HepG2 (cell line): Measurements from ENCODE around the gene UBR1. TPM values are rescaled to one million over a fixed set of nuclear protein-coding genes. Genes with fewer than 3 reads are reported as not detected.

Experiments used
- ADNP ChIP-seq: sonication (generic); formaldehyde crosslinking; IDR thresholded peaks from 2 replicates; pipeline ENCODE4 v1.4.0; 2020; ENCODE audit warnings: missing genetic modification reagents
- CEBPG ChIP-seq: IDR thresholded peaks from 2 replicates; pipeline ENCODE4 v1.6.1; 2016
- EEA1 ChIP-seq: sonication (generic); formaldehyde crosslinking; IDR thresholded peaks from 2 replicates; pipeline ENCODE4 v1.5.1; 2020; ENCODE audit warnings: mild to moderate bottlenecking, missing genetic modification reagents, borderline replicate concordance
- HMGA1 ChIP-seq: sonication (generic); formaldehyde crosslinking; conservative IDR thresholded peaks from 2 replicates; pipeline ENCODE4 v1.4.0; 2020; ENCODE audit warnings: missing genetic modification reagents
- HOXA7 ChIP-seq: sonication (generic); formaldehyde crosslinking; IDR thresholded peaks from 2 replicates; pipeline ENCODE4 v1.8.1; 2022; ENCODE audit warnings: mild to moderate bottlenecking, missing genetic modification reagents, moderate library complexity
- PLRG1 ChIP-seq: fragments of 450-650 bp; conservative IDR thresholded peaks from 2 replicates; pipeline ENCODE4 v1.6.1; 2016
- SIN3A ChIP-seq: IDR thresholded peaks from 2 replicates; pipeline ENCODE4 v1.6.1; 2011; ENCODE audit warnings: low read depth, mild to moderate bottlenecking, control low read depth, low read length, borderline replicate concordance
- SIX1 ChIP-seq: sonication (generic); formaldehyde crosslinking; IDR thresholded peaks from 2 replicates; pipeline ENCODE4 v1.4.0; 2020; ENCODE audit warnings: missing genetic modification reagents, borderline replicate concordance
- ZBTB8A ChIP-seq: sonication (generic); formaldehyde crosslinking; IDR thresholded peaks from 2 replicates; pipeline ENCODE4 v1.4.0; 2020; ENCODE audit warnings: mild to moderate bottlenecking, low read depth, missing genetic modification reagents, borderline replicate concordance
- ZC3H13 ChIP-seq: sonication (generic); formaldehyde crosslinking; IDR thresholded peaks from 2 replicates; pipeline ENCODE4 v1.8.1; 2023; ENCODE audit warnings: mild to moderate bottlenecking, missing genetic modification reagents, moderate library complexity
- ZFP82 ChIP-seq: sonication (generic); formaldehyde crosslinking; IDR thresholded peaks from 2 replicates; pipeline ENCODE4 v1.5.1; 2020; ENCODE audit warnings: mild to moderate bottlenecking, missing genetic modification reagents, borderline replicate concordance
- ZNF121 ChIP-seq: sonication (generic); formaldehyde crosslinking; IDR thresholded peaks from 2 replicates; pipeline ENCODE4 v1.5.0; 2020; ENCODE audit warnings: mild to moderate bottlenecking, missing genetic modification reagents
- ZNF225 ChIP-seq: sonication (generic); formaldehyde crosslinking; IDR thresholded peaks from 2 replicates; pipeline ENCODE4 v1.4.0; 2020; ENCODE audit warnings: mild to moderate bottlenecking, missing genetic modification reagents
- ZNF263 ChIP-seq: sonication (generic); formaldehyde crosslinking; IDR thresholded peaks from 2 replicates; pipeline ENCODE4 v1.4.0; 2020; ENCODE audit warnings: missing genetic modification reagents
- ZNF296 ChIP-seq: sonication (generic); formaldehyde crosslinking; conservative IDR thresholded peaks from 2 replicates; pipeline ENCODE4 v1.5.0; 2020; ENCODE audit warnings: mild to moderate bottlenecking, missing genetic modification reagents
- ZNF598 ChIP-seq: sonication (generic); formaldehyde crosslinking; IDR thresholded peaks from 2 replicates; pipeline ENCODE4 v1.5.1; 2020; ENCODE audit warnings: mild to moderate bottlenecking, missing genetic modification reagents, borderline replicate concordance
- ZNF720 ChIP-seq: sonication (generic); formaldehyde crosslinking; IDR thresholded peaks from 2 replicates; pipeline ENCODE4 v1.4.0; 2020; ENCODE audit warnings: missing genetic modification reagents
- polyA plus RNA-seq, 8 experiments: library from polyadenylated mRNA; depleted of rRNA in 3 of 8; stranded (reverse) in 7 of 8; unstranded in 1 of 8; fragments of >200 nt; fragmentation: Illumina TruSeq in 4 of 8; extraction: Trizol in 4 of 8; gene quantifications; 2 replicates each; pipeline versions ENCODE4 v1.2.1 to v1.2.3, GENCODE V29; 2011 to 2016; ENCODE audit warnings: low read depth in 4 of 8, missing spikeins in 1 of 8, mixed read lengths in 1 of 8; ENCODE audit not compliant: insufficient read depth in 1 of 8
- total RNA-seq, 5 experiments: library from RNA; depleted of rRNA; stranded (reverse); fragments of >200 nt; fragmentation: Illumina TruSeq; extraction: Trizol; gene quantifications; 2 replicates each; pipeline ENCODE4 v1.2.3, GENCODE V29; 2016; ENCODE audit warnings: low read depth in 1 of 5
- TF ChIP-seq, protein P1 (sequence below): sonication (generic); formaldehyde crosslinking; IDR thresholded peaks from 2 replicates; pipeline ENCODE4 v1.4.0; 2020; ENCODE audit warnings: missing genetic modification reagents, mild to moderate bottlenecking, borderline replicate concordance
- TF ChIP-seq, protein P2 (sequence below): sonication (generic); formaldehyde crosslinking; IDR thresholded peaks from 2 replicates; pipeline ENCODE4 v1.8.0; 2022; ENCODE audit warnings: missing genetic modification reagents, mild to moderate bottlenecking, moderate library complexity, borderline replicate concordance
- TF ChIP-seq, protein P3 (sequence below): sonication (generic); formaldehyde crosslinking; IDR thresholded peaks from 2 replicates; pipeline ENCODE4 v1.4.0; 2020; ENCODE audit warnings: missing genetic modification reagents
- TF ChIP-seq, protein P4 (sequence below): sonication (generic); formaldehyde crosslinking; conservative IDR thresholded peaks from 2 replicates; pipeline ENCODE4 v1.4.0; 2020; ENCODE audit warnings: missing genetic modification reagents

The UBR1 gene
- total and polyA plus RNA-seq, 2 of the 13 experiments (the other 11 are each of a cell fraction or from before 2014, with no cell fraction given): 6.4 to 18.0 TPM

DNA sequence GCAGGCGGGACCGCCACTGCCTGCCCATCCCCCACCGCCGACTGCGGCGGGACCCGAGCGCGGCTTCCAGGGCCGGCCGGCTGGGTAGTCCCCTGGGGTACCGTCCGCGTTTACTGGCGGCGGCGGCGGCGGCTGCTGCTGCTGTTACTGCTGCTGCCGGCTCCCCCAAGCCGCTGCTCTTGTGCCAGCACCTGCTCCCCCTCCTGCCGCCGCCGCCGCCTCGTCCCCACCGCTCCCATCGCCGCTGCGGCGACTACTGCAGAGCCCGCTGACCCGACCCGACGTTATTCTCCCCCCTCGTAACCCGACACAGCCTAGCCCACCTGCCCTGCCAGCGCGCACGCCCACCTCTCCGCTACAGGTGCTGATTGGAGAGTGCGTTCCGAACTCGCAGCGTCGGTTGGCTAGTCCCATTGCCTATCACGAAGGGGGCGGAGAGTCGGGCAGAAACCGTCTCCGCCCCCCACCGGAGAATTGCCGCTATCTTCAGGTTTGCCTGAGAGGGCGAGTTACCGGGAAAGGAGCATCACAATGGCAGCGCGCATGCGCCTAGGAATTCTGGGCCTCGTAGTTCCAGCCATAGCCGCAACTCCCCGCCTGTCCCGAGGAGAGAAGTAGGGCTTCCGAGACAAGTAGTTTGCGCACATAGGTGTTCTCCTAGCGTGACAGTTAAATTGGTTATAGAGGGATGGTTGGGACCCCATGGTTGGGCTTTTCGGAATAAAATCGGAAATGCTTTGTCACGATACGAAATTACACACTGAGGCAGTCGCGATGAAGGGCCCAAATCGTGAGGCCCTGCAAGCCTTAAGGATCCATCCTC lies 185.1 kb downstream of the UBR1 start, which contains the start of gene TTBK2 (continued):
- TF ChIP-seq HOXA7 (CRISPR knock-in tag) (no peak), HMGA1 (CRISPR knock-in tag) (no peak), SIX1 (no peak), ZNF263 (CRISPR knock-in tag) (no peak), SIN3A (peak; percentile 63; the same call in 1 of the 2 replicates), ZNF598 (CRISPR knock-in tag) (no peak), EEA1 (CRISPR knock-in tag) (0 out of 2 replicates have a peak, but pooled peaks have one; percentile 73), PLRG1 (no peak), ZNF225 (CRISPR knock-in tag) (no peak), ZBTB8A (CRISPR knock-in tag) (no peak), ZNF121 (CRISPR knock-in tag) (no peak), ZC3H13 (CRISPR knock-in tag) (0 out of 2 replicates have a peak, but pooled peaks have one; percentile 41), ZFP82 (CRISPR knock-in tag) (no peak), ZNF296 (CRISPR knock-in tag) (no peak), ADNP (CRISPR knock-in tag) (no peak), CEBPG (CRISPR knock-in tag) (peak; percentile 24; the same call in 1 of the 2 replicates), ZNF720 (no peak)
- TF ChIP-seq, protein P1, sequence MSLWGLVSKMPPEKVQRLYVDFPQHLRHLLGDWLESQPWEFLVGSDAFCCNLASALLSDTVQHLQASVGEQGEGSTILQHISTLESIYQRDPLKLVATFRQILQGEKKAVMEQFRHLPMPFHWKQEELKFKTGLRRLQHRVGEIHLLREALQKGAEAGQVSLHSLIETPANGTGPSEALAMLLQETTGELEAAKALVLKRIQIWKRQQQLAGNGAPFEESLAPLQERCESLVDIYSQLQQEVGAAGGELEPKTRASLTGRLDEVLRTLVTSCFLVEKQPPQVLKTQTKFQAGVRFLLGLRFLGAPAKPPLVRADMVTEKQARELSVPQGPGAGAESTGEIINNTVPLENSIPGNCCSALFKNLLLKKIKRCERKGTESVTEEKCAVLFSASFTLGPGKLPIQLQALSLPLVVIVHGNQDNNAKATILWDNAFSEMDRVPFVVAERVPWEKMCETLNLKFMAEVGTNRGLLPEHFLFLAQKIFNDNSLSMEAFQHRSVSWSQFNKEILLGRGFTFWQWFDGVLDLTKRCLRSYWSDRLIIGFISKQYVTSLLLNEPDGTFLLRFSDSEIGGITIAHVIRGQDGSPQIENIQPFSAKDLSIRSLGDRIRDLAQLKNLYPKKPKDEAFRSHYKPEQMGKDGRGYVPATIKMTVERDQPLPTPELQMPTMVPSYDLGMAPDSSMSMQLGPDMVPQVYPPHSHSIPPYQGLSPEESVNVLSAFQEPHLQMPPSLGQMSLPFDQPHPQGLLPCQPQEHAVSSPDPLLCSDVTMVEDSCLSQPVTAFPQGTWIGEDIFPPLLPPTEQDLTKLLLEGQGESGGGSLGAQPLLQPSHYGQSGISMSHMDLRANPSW (CRISPR knock-in tag): no peak
- TF ChIP-seq, protein P2, sequence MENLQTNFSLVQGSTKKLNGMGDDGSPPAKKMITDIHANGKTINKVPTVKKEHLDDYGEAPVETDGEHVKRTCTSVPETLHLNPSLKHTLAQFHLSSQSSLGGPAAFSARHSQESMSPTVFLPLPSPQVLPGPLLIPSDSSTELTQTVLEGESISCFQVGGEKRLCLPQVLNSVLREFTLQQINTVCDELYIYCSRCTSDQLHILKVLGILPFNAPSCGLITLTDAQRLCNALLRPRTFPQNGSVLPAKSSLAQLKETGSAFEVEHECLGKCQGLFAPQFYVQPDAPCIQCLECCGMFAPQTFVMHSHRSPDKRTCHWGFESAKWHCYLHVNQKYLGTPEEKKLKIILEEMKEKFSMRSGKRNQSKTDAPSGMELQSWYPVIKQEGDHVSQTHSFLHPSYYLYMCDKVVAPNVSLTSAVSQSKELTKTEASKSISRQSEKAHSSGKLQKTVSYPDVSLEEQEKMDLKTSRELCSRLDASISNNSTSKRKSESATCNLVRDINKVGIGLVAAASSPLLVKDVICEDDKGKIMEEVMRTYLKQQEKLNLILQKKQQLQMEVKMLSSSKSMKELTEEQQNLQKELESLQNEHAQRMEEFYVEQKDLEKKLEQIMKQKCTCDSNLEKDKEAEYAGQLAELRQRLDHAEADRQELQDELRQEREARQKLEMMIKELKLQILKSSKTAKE (CRISPR knock-in tag): no peak
- TF ChIP-seq, protein P3, sequence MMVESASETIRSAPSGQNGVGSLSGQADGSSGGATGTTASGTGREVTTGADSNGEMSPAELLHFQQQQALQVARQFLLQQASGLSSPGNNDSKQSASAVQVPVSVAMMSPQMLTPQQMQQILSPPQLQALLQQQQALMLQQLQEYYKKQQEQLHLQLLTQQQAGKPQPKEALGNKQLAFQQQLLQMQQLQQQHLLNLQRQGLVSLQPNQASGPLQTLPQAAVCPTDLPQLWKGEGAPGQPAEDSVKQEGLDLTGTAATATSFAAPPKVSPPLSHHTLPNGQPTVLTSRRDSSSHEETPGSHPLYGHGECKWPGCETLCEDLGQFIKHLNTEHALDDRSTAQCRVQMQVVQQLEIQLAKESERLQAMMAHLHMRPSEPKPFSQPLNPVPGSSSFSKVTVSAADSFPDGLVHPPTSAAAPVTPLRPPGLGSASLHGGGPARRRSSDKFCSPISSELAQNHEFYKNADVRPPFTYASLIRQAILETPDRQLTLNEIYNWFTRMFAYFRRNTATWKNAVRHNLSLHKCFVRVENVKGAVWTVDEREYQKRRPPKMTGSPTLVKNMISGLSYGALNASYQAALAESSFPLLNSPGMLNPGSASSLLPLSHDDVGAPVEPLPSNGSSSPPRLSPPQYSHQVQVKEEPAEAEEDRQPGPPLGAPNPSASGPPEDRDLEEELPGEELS (CRISPR knock-in tag): no peak
- TF ChIP-seq, protein P4, sequence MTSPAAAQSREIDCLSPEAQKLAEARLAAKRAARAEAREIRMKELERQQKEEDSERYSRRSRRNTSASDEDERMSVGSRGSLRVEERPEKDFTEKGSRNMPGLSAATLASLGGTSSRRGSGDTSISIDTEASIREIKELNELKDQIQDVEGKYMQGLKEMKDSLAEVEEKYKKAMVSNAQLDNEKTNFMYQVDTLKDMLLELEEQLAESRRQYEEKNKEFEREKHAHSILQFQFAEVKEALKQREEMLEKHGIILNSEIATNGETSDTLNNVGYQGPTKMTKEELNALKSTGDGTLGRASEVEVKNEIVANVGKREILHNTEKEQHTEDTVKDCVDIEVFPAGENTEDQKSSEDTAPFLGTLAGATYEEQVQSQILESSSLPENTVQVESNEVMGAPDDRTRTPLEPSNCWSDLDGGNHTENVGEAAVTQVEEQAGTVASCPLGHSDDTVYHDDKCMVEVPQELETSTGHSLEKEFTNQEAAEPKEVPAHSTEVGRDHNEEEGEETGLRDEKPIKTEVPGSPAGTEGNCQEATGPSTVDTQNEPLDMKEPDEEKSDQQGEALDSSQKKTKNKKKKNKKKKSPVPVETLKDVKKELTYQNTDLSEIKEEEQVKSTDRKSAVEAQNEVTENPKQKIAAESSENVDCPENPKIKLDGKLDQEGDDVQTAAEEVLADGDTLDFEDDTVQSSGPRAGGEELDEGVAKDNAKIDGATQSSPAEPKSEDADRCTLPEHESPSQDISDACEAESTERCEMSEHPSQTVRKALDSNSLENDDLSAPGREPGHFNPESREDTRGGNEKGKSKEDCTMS (CRISPR knock-in tag): no peak
